CD4-positive, CD25-positive, alpha-beta regulatory T cell (primary cell): ENCODE data around the gene INSYN2B. TPM values are rescaled to one million over a fixed set of nuclear protein-coding genes. Genes with fewer than 3 reads are reported as not detected.

Experiments
- ATAC-seq, 2 donors: fragments of 150-1000 bp; cut with Tn5 transposase; one replicate each; pipeline ENCODE4 v1.10.0; 2021; ENCODE audit warnings: low read depth in 2 of 2, moderate number of reproducible peaks in 2 of 2, moderate library complexity in 1 of 2
- DNase-seq, 3 donors: peaks; one replicate each; pipeline versions ENCODE4 v3.0.0 to v3.0.0-alpha.2; 2012 to 2022; ENCODE audit warnings: mixed read lengths in 1 of 3
- H3K27ac ChIP-seq: one replicate; pipeline ENCODE4 v1.7.0; 2013; ENCODE audit warnings: mild to moderate bottlenecking, low read length; ENCODE audit not compliant: insufficient read depth, poor library complexity, severe bottlenecking
- H3K27me3 ChIP-seq: one replicate; pipeline ENCODE4 v1.7.0; 2013; ENCODE audit warnings: low read length; ENCODE audit not compliant: control insufficient read depth, insufficient read depth
- H3K36me3 ChIP-seq: one replicate; pipeline ENCODE4 v1.7.0; 2013; ENCODE audit warnings: mild to moderate bottlenecking, low read length, moderate library complexity; ENCODE audit not compliant: control insufficient read depth, insufficient read depth
- H3K4me1 ChIP-seq: 2 replicates; pipeline ENCODE4 v1.7.0; 2013; ENCODE audit warnings: mild to moderate bottlenecking, low read length; ENCODE audit not compliant: insufficient read depth, control insufficient read depth, poor library complexity, severe bottlenecking
- H3K4me3 ChIP-seq: one replicate; pipeline ENCODE4 v1.7.0; 2013; ENCODE audit warnings: low read depth, mild to moderate bottlenecking, low read length, moderate library complexity
- H3K9me3 ChIP-seq, 2 experiments: 1 replicate in 1 of 2; 2 replicates in 1 of 2; pipeline ENCODE4 v1.7.0; 2013; ENCODE audit warnings: low read length in 2 of 2, mild to moderate bottlenecking in 1 of 2, moderate library complexity in 1 of 2; ENCODE audit not compliant: control insufficient read depth in 2 of 2
- H3K27ac Mint-ChIP-seq, 3 donors: one replicate each; pipeline ENCODE4 v1.8.0; 2020 to 2022; ENCODE audit warnings: mild to moderate bottlenecking in 3 of 3, mixed read lengths in 3 of 3, moderate library complexity in 2 of 3
- H3K27me3 Mint-ChIP-seq: one replicate; pipeline ENCODE4 v1.8.0; 2022; ENCODE audit warnings: mild to moderate bottlenecking, mixed read lengths
- H3K36me3 Mint-ChIP-seq: one replicate; pipeline ENCODE4 v1.8.0; 2020; ENCODE audit warnings: mixed read lengths
- H3K4me1 Mint-ChIP-seq, 4 donors: one replicate each; pipeline ENCODE4 v1.8.0; 2020 to 2022; ENCODE audit warnings: mixed read lengths in 4 of 4, mild to moderate bottlenecking in 1 of 4
- H3K4me3 Mint-ChIP-seq, 4 donors: one replicate each; pipeline ENCODE4 v1.8.0; 2020 to 2022; ENCODE audit warnings: mild to moderate bottlenecking in 4 of 4, mixed read lengths in 4 of 4, moderate library complexity in 3 of 4
- H3K9me3 Mint-ChIP-seq, 7 donors: one replicate each; pipeline ENCODE4 v1.8.0; 2020 to 2022; ENCODE audit warnings: mixed read lengths in 7 of 7, mild to moderate bottlenecking in 3 of 7, moderate library complexity in 2 of 7
- polyA plus RNA-seq, 4 donors: library from polyadenylated mRNA; unstranded; fragments of 300-500 nt; fragmentation: Illumina TruSeq; gene quantifications; one replicate each; pipeline ENCODE4 v1.2.3, GENCODE V29; 2021
- total RNA-seq: library from RNA; stranded (reverse); gene quantifications from one replicate; pipeline ENCODE4 v1.2.3, GENCODE V29; 2022

INSYN2B gene
- total and polyA plus RNA-seq, 5 donors from 2014 or later = 0.07 to 0.25 (median 0.15) TPM; not detected in 2

DNA sequence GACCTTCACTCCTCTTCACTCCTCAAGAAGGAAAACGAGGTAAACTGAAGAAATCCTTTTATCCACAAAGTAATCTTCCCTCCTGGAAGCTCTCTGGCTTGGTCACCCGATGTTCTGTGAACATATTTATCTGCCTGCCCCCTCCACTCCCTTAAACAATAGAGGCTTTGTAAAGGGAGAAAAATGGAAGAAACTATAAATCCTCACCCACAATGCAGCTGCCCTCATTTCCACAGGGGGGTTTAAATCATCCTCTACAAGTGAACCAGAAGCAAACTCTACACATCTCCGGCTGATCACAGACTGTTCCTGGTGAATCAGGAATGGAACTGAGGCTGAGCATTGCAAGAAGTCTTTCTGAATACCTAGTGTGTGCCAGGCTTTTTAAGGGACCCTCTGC lies 7.2 kb downstream of the INSYN2B start:
- no peaks in the 10 kb centered on the region for H3K27me3 ChIP-seq
- Mint-ChIP-seq H3K36me3 (peaks cover 26% of the 10 kb centered on the region), H3K27ac (peak overlapping the region in 2 of 3 donors; percentile 15 to 16)

DNA sequence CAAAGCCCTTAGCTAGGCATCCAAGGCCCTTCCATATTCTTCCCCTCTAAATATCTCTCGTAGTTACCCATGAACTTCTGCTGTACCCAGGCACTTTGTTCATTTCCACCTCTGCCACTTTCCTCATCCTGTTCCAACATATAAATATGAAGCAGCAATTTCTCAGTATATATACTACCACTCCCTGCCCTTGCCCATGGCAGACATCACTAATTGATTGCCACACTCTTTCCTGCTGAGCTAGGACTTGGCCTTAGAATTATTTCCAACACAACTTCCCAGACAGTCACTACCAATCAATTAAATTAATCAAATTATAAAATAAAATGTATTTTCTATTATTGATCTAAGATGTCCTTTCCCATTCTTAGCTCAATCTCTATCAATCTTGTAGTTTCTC lies 8.5 kb downstream of the INSYN2B start:
- ATAC-seq (no peak), DNase-seq (no peak)
- Histone ChIP-seq H3K27me3 (no peaks in the 10 kb centered on the region), H3K4me1 (no peaks in the 10 kb centered on the region), H3K27ac (no peak overlapping the region), H3K9me3 (no peaks in the 10 kb centered on the region), H3K36me3 (peaks cover 17% of the 10 kb centered on the region), H3K4me3 (no peak overlapping the region)
- Mint-ChIP-seq H3K27me3 (no peaks in the 10 kb centered on the region), H3K4me1 (peaks cover 0 to 21% (median 15%) of the 10 kb centered on the region in 4 donors), H3K36me3 (peaks cover 29% of the 10 kb centered on the region), H3K27ac (peak overlapping the region in 1 of 3 donors; percentile 17), H3K9me3 (no peaks in the 10 kb centered on the region), H3K4me3 (no peak overlapping the region)

More for the DNA sequence above, 7.2 kb downstream of the INSYN2B start:
- Mint-ChIP-seq H3K4me3 (no peak overlapping the region), H3K4me1 (peaks cover 0 to 21% (median 13%) of the 10 kb centered on the region in 4 donors), H3K9me3 (no peaks in the 10 kb centered on the region), H3K27me3 (no peaks in the 10 kb centered on the region)
- Histone ChIP-seq H3K36me3 (peaks cover 17% of the 10 kb centered on the region), H3K4me1 (no peaks in the 10 kb centered on the region), H3K27ac (no peak overlapping the region), H3K4me3 (no peak overlapping the region), H3K9me3 (no peaks in the 10 kb centered on the region)
- DNase-seq (no peak), ATAC-seq (no peak)

DNA sequence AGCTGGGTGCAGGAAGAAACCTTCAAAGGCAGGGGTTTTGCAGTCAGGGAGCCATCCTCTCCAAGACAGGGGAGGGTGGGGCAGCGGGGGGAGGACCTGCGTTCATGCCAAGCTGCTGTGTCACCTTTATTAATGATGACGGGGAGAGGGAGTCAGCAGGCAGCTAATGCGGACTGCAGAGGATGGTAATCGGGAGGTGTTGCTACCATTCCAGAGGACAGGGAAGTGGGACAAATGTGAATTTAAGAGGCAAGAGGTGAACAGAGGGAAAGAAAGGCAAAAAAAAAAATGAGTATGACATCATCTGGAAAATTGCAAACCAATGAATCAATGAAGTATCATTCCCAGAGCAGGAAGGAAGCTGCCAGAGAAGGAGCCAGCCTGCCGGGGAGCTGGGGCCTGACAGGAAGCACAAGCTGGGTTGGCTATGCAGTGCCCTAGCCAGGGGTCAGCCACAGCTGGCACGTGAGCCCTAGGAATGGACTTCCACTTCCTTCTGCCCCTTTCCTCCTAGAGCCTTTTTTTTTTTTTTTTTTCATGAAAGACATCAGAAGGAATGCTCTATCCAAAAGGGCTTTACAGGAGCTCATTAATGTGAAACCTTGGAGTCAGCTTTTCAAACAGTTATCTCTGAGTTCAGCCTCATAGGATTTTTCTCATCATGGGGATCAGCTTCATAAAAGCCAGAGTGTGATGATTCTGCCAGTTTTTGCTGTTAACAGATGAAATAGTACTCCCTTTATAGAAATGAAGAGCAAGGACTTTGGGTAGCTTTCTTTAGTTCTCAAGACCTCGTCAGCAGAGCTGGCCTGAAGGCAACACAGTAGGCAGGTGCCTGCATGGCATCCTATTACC lies 9.2 kb downstream of the INSYN2B start:
- Mint-ChIP-seq H3K4me1 (peaks cover 0 to 18% (median 14%) of the 10 kb centered on the region in 4 donors), H3K27ac (peak overlapping the region; percentile 53 to 83 (median 63)), H3K36me3 (peaks cover 29% of the 10 kb centered on the region), H3K9me3 (no peaks in the 10 kb centered on the region), H3K27me3 (no peaks in the 10 kb centered on the region), H3K4me3 (no peak overlapping the region)
- DNase-seq = no peak
- Histone ChIP-seq H3K27ac (no peak overlapping the region), H3K4me3 (no peak overlapping the region), H3K36me3 (peaks cover 20% of the 10 kb centered on the region), H3K4me1 (no peaks in the 10 kb centered on the region), H3K27me3 (no peaks in the 10 kb centered on the region), H3K9me3 (no peaks in the 10 kb centered on the region)
- ATAC-seq = no peak

DNA sequence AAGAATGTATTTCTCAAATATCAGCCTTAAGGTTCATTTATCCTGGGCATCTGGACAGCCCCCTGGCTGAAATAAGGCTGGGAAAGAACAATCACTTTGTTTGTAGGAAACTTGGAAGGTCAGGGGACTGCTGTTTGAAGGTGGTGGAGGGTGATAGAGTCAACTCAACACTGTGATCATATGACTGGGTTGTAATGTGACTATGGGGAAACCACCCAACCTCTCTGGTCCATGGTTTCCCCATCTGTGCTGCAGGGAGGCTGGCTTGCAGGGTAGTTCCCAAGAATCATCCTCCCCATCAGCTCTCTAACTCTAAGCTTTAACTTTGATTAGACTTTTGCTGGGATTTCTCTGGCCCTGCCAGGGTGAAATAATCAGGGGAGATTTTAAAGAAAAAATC lies 10.0 kb downstream of the INSYN2B start:
- no peak overlapping the region for H3K4me3 ChIP-seq
- ATAC-seq (no peak), DNase-seq (no peak)
- no peak overlapping the region for H3K4me3 Mint-ChIP-seq
- no peaks in the 10 kb centered on the region for H3K27me3 ChIP-seq
- peak overlapping the region; percentile 53 to 83 (median 63) for H3K27ac Mint-ChIP-seq
- H3K27ac ChIP-seq = no peak overlapping the region
- no peaks in the 10 kb centered on the region for H3K9me3 ChIP-seq
- H3K4me1 Mint-ChIP-seq = peaks cover 0 to 19% (median 11%) of the 10 kb centered on the region in 4 donors
- H3K9me3 Mint-ChIP-seq = no peaks in the 10 kb centered on the region
- H3K27me3 Mint-ChIP-seq = no peaks in the 10 kb centered on the region
- H3K4me1 ChIP-seq = no peaks in the 10 kb centered on the region
- peaks cover 17% of the 10 kb centered on the region for H3K36me3 ChIP-seq
- peaks cover 26% of the 10 kb centered on the region for H3K36me3 Mint-ChIP-seq

DNA sequence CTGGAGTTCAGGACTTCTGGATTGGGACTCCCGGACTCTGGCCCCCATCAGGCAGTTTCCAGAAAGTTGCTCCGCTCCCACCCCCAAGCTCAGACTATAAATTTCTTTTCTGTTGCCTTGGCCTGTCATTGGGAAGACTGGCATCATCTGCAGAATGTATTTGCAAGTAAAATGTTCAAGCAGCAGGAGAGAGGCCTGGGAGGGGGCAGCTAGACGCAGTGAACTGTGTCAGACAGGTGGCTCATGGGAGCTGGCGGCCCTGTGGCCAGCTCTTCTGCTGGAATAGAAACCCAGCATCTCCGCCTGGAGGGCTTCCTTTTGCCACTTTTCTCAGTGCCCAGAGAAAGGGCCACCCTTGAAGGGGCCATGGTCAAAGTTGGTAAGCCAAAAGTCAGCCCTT lies 16.0 kb downstream of the INSYN2B start:
- DNase-seq (no peak), ATAC-seq (no peak)
- H3K4me1 Mint-ChIP-seq = peaks cover 0 to 25% (median 8%) of the 10 kb centered on the region in 4 donors
- Histone ChIP-seq H3K27me3 (no peaks in the 10 kb centered on the region), H3K36me3 (peaks cover 2% of the 10 kb centered on the region), H3K4me3 (no peak overlapping the region), H3K27ac (no peak overlapping the region), H3K4me1 (no peaks in the 10 kb centered on the region), H3K9me3 (no peaks in the 10 kb centered on the region)
- no peaks in the 10 kb centered on the region for H3K27me3 Mint-ChIP-seq
- no peaks in the 10 kb centered on the region for H3K9me3 Mint-ChIP-seq
- no peak overlapping the region for H3K27ac Mint-ChIP-seq
- H3K36me3 Mint-ChIP-seq = peaks cover 26% of the 10 kb centered on the region
- peak overlapping the region in 1 of 4 donors; percentile 43 for H3K4me3 Mint-ChIP-seq

DNA sequence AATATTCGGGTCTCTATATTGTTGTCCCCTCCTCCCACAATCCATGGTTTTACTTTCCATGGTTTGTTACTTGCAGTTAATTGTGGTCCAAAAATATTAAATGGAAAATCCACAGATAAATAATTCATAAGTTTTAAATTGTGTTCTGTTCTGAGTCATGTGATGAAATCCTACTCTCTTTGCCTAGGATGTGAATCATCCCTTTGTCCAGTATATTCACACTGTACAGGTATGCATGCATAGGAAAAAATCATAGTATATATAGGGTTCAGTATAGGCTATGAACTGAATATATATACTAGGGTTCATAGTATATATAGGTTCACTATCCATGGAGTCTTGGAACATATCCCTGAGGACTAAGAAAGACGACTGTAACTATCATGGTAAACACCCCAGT lies 19.6 kb downstream of the INSYN2B start:
- no peaks in the 10 kb centered on the region for H3K4me1 ChIP-seq
- Mint-ChIP-seq H3K36me3 (peaks cover 26% of the 10 kb centered on the region), H3K4me3 (no peak overlapping the region), H3K27me3 (no peaks in the 10 kb centered on the region), H3K27ac (no peak overlapping the region), H3K4me1 (peaks cover 0 to 21% (median 10%) of the 10 kb centered on the region in 4 donors), H3K9me3 (no peaks in the 10 kb centered on the region)
- H3K27me3 ChIP-seq = no peaks in the 10 kb centered on the region
- ATAC-seq (no peak), DNase-seq (no peak)
- no peak overlapping the region for H3K4me3 ChIP-seq
- H3K36me3 ChIP-seq = no peaks in the 10 kb centered on the region
- H3K9me3 ChIP-seq = no peaks in the 10 kb centered on the region
- H3K27ac ChIP-seq = no peak overlapping the region

DNA sequence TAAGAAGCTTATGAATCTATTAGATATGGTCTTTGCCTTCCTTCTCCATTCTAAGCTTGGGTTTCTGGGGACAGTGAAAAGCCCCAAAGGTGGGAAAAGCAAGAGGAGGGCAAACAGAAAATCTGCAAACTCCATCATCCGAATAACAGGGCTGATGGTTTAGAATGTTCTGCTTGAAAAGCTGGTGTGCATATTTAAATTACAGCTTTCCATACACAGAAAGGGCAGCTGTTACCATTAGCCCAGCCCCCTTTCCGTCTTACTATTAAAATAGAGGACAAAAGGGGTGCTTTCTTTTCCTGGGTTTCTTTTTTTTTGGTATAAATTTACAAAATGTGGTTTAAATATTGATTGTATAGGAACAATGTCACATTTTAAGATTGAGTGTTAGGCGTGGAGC lies 22.0 kb downstream of the INSYN2B start:
- H3K9me3 Mint-ChIP-seq = no peaks in the 10 kb centered on the region
- ATAC-seq = no peak

DNA sequence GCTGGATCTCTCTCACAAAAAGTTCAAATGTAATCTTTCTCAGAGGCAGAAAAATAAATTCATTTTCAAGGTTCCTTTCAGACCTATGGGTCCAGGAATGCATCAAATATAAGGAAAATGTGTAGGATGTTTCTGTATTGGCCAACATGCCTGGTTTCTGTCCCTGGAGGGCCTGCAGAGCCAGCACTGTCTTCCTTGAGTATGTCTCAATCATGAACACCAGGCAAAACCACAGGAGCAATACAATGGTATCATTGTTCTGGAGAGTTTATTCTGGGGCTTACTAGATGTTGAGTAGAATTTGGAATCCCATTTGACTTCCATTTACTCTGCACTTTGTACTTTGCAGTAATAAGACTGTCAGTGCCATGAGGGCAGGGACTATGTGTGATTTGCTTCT lies 23.5 kb downstream of the INSYN2B start:
- Histone ChIP-seq H3K27ac (no peak overlapping the region), H3K9me3 (no peaks in the 10 kb centered on the region), H3K4me3 (no peak overlapping the region), H3K27me3 (no peaks in the 10 kb centered on the region), H3K4me1 (no peaks in the 10 kb centered on the region), H3K36me3 (peaks cover 4% of the 10 kb centered on the region)
- no peak for DNase-seq
- Mint-ChIP-seq H3K4me1 (peaks cover 0 to 19% (median 8%) of the 10 kb centered on the region in 4 donors), H3K27ac (no peak overlapping the region), H3K36me3 (peaks cover 34% of the 10 kb centered on the region), H3K9me3 (no peaks in the 10 kb centered on the region), H3K4me3 (no peak overlapping the region), H3K27me3 (no peaks in the 10 kb centered on the region)
- no peak for ATAC-seq

More for the DNA sequence above, 22.0 kb downstream of the INSYN2B start:
- H3K27me3 ChIP-seq = no peaks in the 10 kb centered on the region
- no peak overlapping the region for H3K4me3 ChIP-seq
- H3K4me1 ChIP-seq = no peaks in the 10 kb centered on the region
- no peaks in the 10 kb centered on the region for H3K27me3 Mint-ChIP-seq
- H3K36me3 ChIP-seq = peaks cover 4% of the 10 kb centered on the region
- peaks cover 0 to 23% (median 12%) of the 10 kb centered on the region in 4 donors for H3K4me1 Mint-ChIP-seq
- DNase-seq = no peak
- no peak overlapping the region for H3K27ac ChIP-seq
- no peak overlapping the region for H3K27ac Mint-ChIP-seq
- peaks cover 35% of the 10 kb centered on the region for H3K36me3 Mint-ChIP-seq
- no peak overlapping the region for H3K4me3 Mint-ChIP-seq
- H3K9me3 ChIP-seq = no peaks in the 10 kb centered on the region
